Osteocyte (in vitro differentiated cells): ENCODE measurements around the gene FOXJ3. TPM values are rescaled to one million over a fixed set of nuclear protein-coding genes. Genes with fewer than 3 reads are reported as not detected.

Experiments used
- DNase-seq: peaks from one replicate; pipeline ENCODE4 v3.0.0; 2021; ENCODE audit warnings: mixed read lengths; ENCODE audit not compliant: unreplicated experiment; ENCODE audit errors: extremely low spot score
- H3K27ac Mint-ChIP-seq: one replicate; pipeline ENCODE4 v1.8.0; 2021; ENCODE audit warnings: mild to moderate bottlenecking, mixed read lengths; ENCODE audit not compliant: unreplicated experiment
- H3K27me3 Mint-ChIP-seq: one replicate; pipeline ENCODE4 v1.8.0; 2021; ENCODE audit warnings: mixed read lengths; ENCODE audit not compliant: unreplicated experiment
- H3K36me3 Mint-ChIP-seq: one replicate; pipeline ENCODE4 v1.8.0; 2021; ENCODE audit warnings: mixed read lengths; ENCODE audit not compliant: unreplicated experiment
- H3K4me1 Mint-ChIP-seq: one replicate; pipeline ENCODE4 v1.8.0; 2021; ENCODE audit warnings: mixed read lengths; ENCODE audit not compliant: unreplicated experiment
- H3K4me3 Mint-ChIP-seq: one replicate; pipeline ENCODE4 v1.8.0; 2021; ENCODE audit warnings: mild to moderate bottlenecking, moderate library complexity, mixed read lengths; ENCODE audit not compliant: unreplicated experiment
- H3K9me3 Mint-ChIP-seq: one replicate; pipeline ENCODE4 v1.8.0; 2021; ENCODE audit warnings: mixed read lengths; ENCODE audit not compliant: unreplicated experiment
- CTCF ChIP-seq: fragments of 200-600 bp; sonication (generic); IDR thresholded peaks from 2 replicates; pipeline ENCODE4 v1.5.0; 2021; ENCODE audit warnings: antibody characterized with exemption, mild to moderate bottlenecking, moderate library complexity
- total RNA-seq: library from RNA; stranded (reverse); gene quantifications from 2 replicates; pipeline ENCODE4 v1.2.1, GENCODE V29; 2021

Gene FOXJ3
- total RNA-seq, 1 donor from 2014 or later: 34.6 TPM

DNA sequence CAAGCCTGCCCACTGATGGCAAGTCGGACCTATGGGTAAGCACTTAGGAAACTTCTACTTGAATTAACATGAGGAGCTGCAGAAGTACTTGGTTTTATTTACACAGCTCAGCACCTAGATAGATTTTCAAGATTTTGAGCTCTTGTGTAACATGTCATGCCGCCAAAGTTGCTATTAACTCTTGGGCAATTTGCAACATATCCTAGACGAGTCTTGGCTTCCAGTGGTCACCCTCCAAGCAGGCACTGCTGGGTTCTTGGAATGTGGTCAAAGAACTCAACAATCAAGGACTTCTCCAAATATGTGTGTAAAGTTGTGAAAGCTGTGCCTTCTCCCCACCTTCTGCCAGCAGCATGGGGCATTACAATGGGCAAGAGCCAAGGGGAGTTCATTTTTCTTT lies 199.6 kb downstream of the FOXJ3 start:
- TF ChIP-seq CTCF: no peak
- H3K4me1 Mint-ChIP-seq: no peaks in the 10 kb centered on the region
- no peak for DNase-seq
- H3K27ac Mint-ChIP-seq: no peak overlapping the region
- no peaks in the 10 kb centered on the region for H3K36me3 Mint-ChIP-seq
- H3K4me3 Mint-ChIP-seq: no peak overlapping the region
- H3K9me3 Mint-ChIP-seq: no peaks in the 10 kb centered on the region
- peaks cover 38% of the 10 kb centered on the region for H3K27me3 Mint-ChIP-seq

GRCh38 chr1:42133809-42134526 lies 201.1 kb downstream of the FOXJ3 start:
- TF ChIP-seq CTCF: no peak
- H3K4me1 Mint-ChIP-seq: no peaks in the 10 kb centered on the region
- H3K4me3 Mint-ChIP-seq: no peak overlapping the region
- peaks cover 37% of the 10 kb centered on the region for H3K27me3 Mint-ChIP-seq
- peak; percentile 69 for DNase-seq
- no peaks in the 10 kb centered on the region for H3K36me3 Mint-ChIP-seq
- no peaks in the 10 kb centered on the region for H3K9me3 Mint-ChIP-seq
- no peak overlapping the region for H3K27ac Mint-ChIP-seq

- Mint-ChIP-seq H3K36me3 (no peaks in the 10 kb centered on the region), H3K27me3 (peaks cover 39% of the 10 kb centered on the region), H3K4me3 (no peak overlapping the region), H3K4me1 (no peaks in the 10 kb centered on the region), H3K27ac (no peak overlapping the region), H3K9me3 (no peaks in the 10 kb centered on the region)
- no peak for TF ChIP-seq CTCF
- no peak for DNase-seq
Measured at GRCh38 chr1:42133390-42133789, 201.6 kb downstream of the FOXJ3 start.

- no peak for TF ChIP-seq CTCF
- Mint-ChIP-seq H3K27ac (no peak overlapping the region), H3K9me3 (no peaks in the 10 kb centered on the region), H3K36me3 (no peaks in the 10 kb centered on the region), H3K27me3 (peaks cover 36% of the 10 kb centered on the region), H3K4me1 (no peaks in the 10 kb centered on the region), H3K4me3 (no peak overlapping the region)
- DNase-seq: no peak
Measured at GRCh38 chr1:42130061-42130660, 204.9 kb downstream of the FOXJ3 start.

- H3K4me1 Mint-ChIP-seq: no peaks in the 10 kb centered on the region
Measured at GRCh38 chr1:42128964-42129363, 206.1 kb downstream of the FOXJ3 start.

More at GRCh38 chr1:42128964-42129363, 206.1 kb downstream of the FOXJ3 start:
- Mint-ChIP-seq H3K27me3 (peaks cover 31% of the 10 kb centered on the region), H3K36me3 (no peaks in the 10 kb centered on the region), H3K4me3 (no peak overlapping the region), H3K9me3 (no peaks in the 10 kb centered on the region), H3K27ac (no peak overlapping the region)
- no peak for DNase-seq
- no peak for TF ChIP-seq CTCF
